Amniotic stem cell (primary cell): ENCODE data around the gene GAL3ST1.
"Not testable (repeated sequence)": the region's sequence is repeated elsewhere in the genome, so short reads cannot be mapped to it uniquely, and the experiment has no call there.

Source experiments
- DNase-seq: peaks from one replicate; lab custom pipeline; 2025; lab: John Stamatoyannopoulos, UW

GAL3ST1 gene

GRCh38 chr22:30596199-30596598, 21.7 kb upstream of the GAL3ST1 start:
- DNase-seq, result no peak

DNA sequence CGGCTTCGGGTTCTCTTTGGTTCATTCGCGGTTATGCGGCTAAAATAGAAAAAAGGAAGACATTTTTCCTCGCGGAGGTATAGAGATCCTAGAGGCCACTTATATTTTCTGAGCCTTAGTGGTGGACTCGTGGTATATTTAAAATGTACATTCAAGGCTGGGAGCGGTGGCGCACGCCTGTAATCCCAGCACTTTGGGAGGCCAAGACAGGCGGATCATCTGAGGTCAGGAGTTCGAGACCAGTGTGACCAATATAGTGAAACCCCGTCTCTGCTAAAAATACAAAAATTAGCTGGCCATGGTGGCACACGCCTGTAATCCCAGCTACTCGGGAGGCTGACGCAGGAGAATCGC, 17.9 kb upstream of the GAL3ST1 start:
- DNase-seq, result not testable (repeated sequence)

DNA sequence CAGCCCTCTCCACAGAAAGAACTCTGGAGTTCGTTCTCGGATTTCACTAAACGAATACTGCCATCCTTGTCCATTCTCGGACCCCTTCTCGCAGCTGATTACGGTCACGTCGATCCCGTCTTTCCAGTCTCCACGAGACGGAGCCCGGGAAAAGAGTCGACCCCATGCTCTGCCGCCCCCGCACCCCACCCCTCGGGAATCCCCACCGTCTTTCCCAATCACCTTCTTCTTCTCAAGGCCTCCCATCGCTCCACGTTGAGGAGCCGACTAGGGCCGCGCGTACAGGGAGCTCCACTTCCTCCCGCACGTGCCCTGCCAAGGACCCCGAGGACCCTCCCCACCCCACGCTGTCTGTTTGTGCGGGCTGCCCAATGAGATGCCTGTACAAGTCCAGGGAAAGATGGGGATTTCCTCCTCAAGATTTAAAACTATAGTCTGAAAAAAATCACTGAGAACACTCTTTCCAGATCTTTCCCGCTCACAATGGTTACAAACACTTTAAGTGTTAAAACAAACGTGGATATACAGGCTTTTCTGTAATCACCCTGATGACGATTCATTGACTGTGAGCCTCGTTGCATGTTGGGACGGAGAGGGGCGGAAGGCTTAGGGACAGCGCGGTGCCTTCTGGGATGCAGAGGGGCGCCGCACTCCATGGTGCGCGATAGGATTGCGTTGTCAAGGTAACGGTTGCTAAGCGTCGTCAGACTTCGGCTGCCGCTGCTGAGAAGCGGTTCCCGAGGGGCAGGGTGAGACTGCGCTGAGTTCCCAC, 17.3 kb upstream of the GAL3ST1 start, which contains the start of gene PES1:
PES1 (minus strand) TSS at position 323 of the 772 bp plus-strand sequence; CDS start at position 246, 77 bp downstream.
- DNase-seq, result peak; percentile 97

DNA sequence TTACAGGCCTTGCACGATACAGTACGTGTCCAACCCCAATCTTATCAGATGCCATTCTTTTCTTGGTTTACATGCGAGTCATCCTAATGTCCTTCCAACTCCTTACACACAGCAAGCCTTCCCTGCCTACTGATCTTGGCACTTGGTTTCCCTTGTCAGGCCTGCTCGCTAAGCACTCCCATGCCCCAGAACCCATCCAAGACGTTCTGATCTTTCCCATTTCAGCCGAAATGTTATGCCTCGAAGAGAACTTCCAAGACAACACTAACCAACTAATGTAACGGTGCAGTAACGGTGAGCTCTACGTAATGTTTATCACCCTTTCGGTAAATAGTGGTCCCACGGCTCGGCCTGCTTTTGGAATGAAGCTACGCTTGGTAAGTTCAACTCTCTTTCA, 16.7 kb upstream of the GAL3ST1 start:
- no peak for DNase-seq

- no peak for DNase-seq
These were observed 11.9 kb upstream of the GAL3ST1 start for GRCh38 chr22:30586414-30586813.

GRCh38 chr22:30584441-30584840, 10.0 kb upstream of the GAL3ST1 start:
- no peak for DNase-seq

GRCh38 chr22:30582788-30583545, 8.5 kb upstream of the GAL3ST1 start:
- DNase-seq, result no peak

- no peak for DNase-seq
These were observed 7.6 kb upstream of the GAL3ST1 start for GRCh38 chr22:30582051-30582450.

GRCh38 chr22:30580896-30581295, 6.4 kb upstream of the GAL3ST1 start:
- no peak for DNase-seq

GRCh38 chr22:30578481-30578880, 4.0 kb upstream of the GAL3ST1 start:
- DNase-seq, result no peak

DNA sequence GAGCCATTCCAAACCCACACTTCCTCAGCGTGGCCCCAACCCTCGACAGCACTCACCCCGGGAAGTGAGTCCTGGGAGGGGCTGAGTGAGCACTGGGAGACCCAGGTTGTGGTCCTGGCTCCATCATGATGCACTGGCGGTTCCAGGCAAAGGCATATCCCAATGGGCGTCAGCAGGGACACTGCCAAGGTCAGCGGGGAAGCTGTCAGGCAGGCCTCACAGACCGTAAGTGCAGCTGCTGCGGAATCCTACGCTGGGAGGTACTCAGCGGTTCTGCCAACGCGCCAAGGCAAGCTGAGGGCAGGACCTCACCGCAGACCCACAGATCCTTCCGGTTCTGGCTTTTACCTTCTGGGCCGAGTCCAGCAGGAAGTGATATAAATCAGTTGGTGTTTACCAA, 1.4 kb upstream of the GAL3ST1 start:
- DNase-seq, result no peak

- DNase-seq, result no peak
These were observed 669 bp upstream of the GAL3ST1 start for GRCh38 chr22:30574997-30575671.

- DNase-seq, result no peak
These were observed 821 bp downstream of the GAL3ST1 start for GRCh38 chr22:30573594-30574094.

DNA sequence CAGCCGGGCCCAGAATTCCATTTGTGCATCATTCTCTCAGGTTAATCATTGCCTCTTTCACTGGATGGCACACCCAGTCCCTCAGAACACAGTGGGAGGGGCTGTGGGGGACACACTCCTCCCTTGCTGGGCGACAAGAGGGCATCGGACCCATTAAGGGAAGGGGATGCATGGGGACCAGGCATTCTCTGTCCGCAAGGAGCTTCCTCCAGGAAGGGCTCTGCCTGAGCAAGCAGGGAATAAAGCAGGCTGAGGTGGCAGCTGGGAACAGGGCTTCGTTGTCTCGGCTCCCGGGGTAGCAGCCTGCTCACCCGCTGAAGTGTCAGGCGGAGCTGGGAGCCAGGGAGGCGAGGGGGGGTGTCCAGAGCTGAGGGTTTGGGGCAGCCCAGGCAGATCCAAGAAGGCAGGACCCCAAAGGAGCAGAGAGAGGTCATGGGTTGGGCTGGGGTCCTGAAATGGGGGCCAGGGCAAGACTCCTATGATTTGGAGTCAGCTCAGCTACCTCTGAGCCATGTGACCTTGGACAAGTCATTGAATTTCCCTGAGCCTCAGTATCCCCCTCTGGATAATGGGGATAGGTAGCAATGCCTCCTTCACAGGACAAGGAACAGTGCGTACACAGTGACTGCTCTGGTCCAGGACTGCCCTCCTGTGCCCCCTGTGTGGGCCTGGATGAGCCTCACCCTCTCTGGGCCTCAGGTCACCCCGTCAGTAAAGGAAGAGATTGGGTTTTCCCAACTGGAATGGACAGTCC, 1.4 kb downstream of the GAL3ST1 start:
- no peak for DNase-seq

DNA sequence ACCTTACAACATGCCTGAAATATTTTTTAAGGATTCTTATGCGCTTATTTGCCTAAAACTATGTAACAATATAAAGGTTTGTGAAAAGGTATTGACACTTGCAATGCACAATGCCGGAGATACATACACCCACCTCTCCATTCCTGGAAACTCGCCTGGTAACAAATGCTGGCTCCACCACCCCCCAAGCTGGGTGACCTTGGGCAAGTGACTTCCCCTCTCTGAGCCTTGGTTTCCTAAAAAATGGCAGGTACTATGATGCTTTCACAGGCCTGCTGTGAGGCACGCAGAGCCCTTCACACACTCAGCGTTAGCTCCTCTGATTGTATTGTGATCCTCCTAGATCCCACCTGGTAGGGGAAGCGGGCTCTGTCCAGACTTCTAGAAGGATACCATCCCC, 2.3 kb downstream of the GAL3ST1 start:
- no peak for DNase-seq

- DNase-seq, result no peak
These were observed 4.7 kb downstream of the GAL3ST1 start for GRCh38 chr22:30569674-30570202.

- no peak for DNase-seq
These were observed 6.2 kb downstream of the GAL3ST1 start for GRCh38 chr22:30568137-30568805.

- DNase-seq, result not testable (repeated sequence)
These were observed 7.2 kb downstream of the GAL3ST1 start for GRCh38 chr22:30567277-30567676.

GRCh38 chr22:30566125-30566524, 8.3 kb downstream of the GAL3ST1 start:
- no peak for DNase-seq

- DNase-seq, result no peak
These were observed 9.1 kb downstream of the GAL3ST1 start for GRCh38 chr22:30565341-30565740.

GRCh38 chr22:30564761-30565119, 9.7 kb downstream of the GAL3ST1 start:
- no peak for DNase-seq
